H1 (cell line): Measurements from ENCODE around the gene CCDC60. TPM values are rescaled to one million over a fixed set of nuclear protein-coding genes. Genes with fewer than 3 reads are reported as not detected.

ENCODE experiments used
- CTCF ChIA-PET: fragments of 300-600 bp; sonication (Branson Sonifier 250); formaldehyde crosslinking; loops from one replicate; lab custom pipeline; 2021; ENCODE audit not compliant: partially characterized antibody; lab: Charles Lee
- POLR2A ChIA-PET: fragments of 300-600 bp; sonication (Branson Sonifier 250); formaldehyde crosslinking; loops from one replicate; lab custom pipeline; 2021; ENCODE audit warnings: inconsistent platforms; ENCODE audit not compliant: partially characterized antibody; lab: Charles Lee
- DNase-seq, 2 experiments: peaks; one replicate each; pipeline versions ENCODE4 v3.0.0 to v3.0.0-alpha.2; 2010 to 2022; ENCODE audit warnings: low spot score in 2 of 2, low read depth in 1 of 2, mixed read lengths in 1 of 2
- FAIRE-seq: peaks from 2 replicates; lab custom pipeline; 2011; peaks lifted over from hg19 to GRCh38; lab: Jason Lieb, UNC
- H2AFZ ChIP-seq: 2 replicates; pipeline ENCODE4 v1.8.1; 2012; ENCODE audit warnings: low read length, inconsistent platforms
- H2AK5ac ChIP-seq: 2 replicates; pipeline ENCODE4 v1.6.1; 2013; ENCODE audit warnings: low read depth, low read length
- H2BK120ac ChIP-seq: replicated peaks from 2 replicates; pipeline ENCODE3; 2013; ENCODE audit warnings: low read depth, low read length, inconsistent platforms
- H2BK12ac ChIP-seq: 2 replicates; pipeline ENCODE4 v1.6.1; 2013; ENCODE audit warnings: low read depth, low read length
- H2BK15ac ChIP-seq: 2 replicates; pipeline ENCODE4 v1.6.1; 2013; ENCODE audit warnings: low read length
- H2BK20ac ChIP-seq: 2 replicates; pipeline ENCODE4 v1.6.1; 2013; ENCODE audit warnings: low read length
- H2BK5ac ChIP-seq: 2 replicates; pipeline ENCODE4 v1.6.1; 2013; ENCODE audit warnings: low read depth, low read length
- H3K14ac ChIP-seq: 2 replicates; pipeline ENCODE4 v1.6.1; 2013; ENCODE audit warnings: inconsistent platforms; ENCODE audit not compliant: insufficient read length
- H3K18ac ChIP-seq: 2 replicates; pipeline ENCODE4 v1.6.1; 2013; ENCODE audit warnings: low read length; ENCODE audit errors: extremely low read depth
- H3K23ac ChIP-seq: 2 replicates; pipeline ENCODE4 v1.6.1; 2013; ENCODE audit warnings: inconsistent platforms; ENCODE audit not compliant: insufficient read length
- H3K23me2 ChIP-seq: 2 replicates; pipeline ENCODE4 v1.6.1; 2013; ENCODE audit warnings: low read depth, low read length
- H3K27ac ChIP-seq: 2 replicates; pipeline ENCODE4 v1.6.1; 2011; ENCODE audit warnings: low read depth, low read length, inconsistent platforms
- H3K27me3 ChIP-seq, 4 experiments: replicated peaks in 1 of 4; 1 replicate in 1 of 4; 2 replicates in 3 of 4; pipeline versions ENCODE4 v1.6.1 to v1.8.1; 2011 to 2013; ENCODE audit warnings: low read length in 3 of 4, mild to moderate bottlenecking in 3 of 4, inconsistent platforms in 2 of 4, mixed read lengths in 2 of 4, moderate library complexity in 1 of 4; ENCODE audit not compliant: control insufficient read depth in 3 of 4, insufficient read depth in 3 of 4; ENCODE audit errors: extremely low read depth in 1 of 4
- H3K36me3 ChIP-seq, 4 experiments: 2 replicates each; pipeline versions ENCODE4 v1.6.1 to v1.8.1; 2011 to 2013; ENCODE audit warnings: mild to moderate bottlenecking in 4 of 4, low read length in 3 of 4, moderate library complexity in 2 of 4, control low read depth in 1 of 4, inconsistent platforms in 1 of 4; ENCODE audit not compliant: insufficient read depth in 4 of 4, control insufficient read depth in 2 of 4
- H3K4ac ChIP-seq: replicated peaks from 2 replicates; pipeline ENCODE3; 2013; ENCODE audit warnings: low read length, low read depth, mixed read lengths, inconsistent platforms; ENCODE audit not compliant: insufficient read length
- H3K4me1 ChIP-seq, 4 experiments: replicated peaks in 1 of 4; 1 replicate in 1 of 4; 2 replicates in 3 of 4; pipeline versions ENCODE4 v1.6.1 to v1.8.1; 2011 to 2013; ENCODE audit warnings: low read length in 3 of 4, inconsistent platforms in 2 of 4, mixed read lengths in 1 of 4; ENCODE audit not compliant: insufficient read depth in 4 of 4, control insufficient read depth in 3 of 4
- H3K4me2 ChIP-seq, 2 experiments: 2 replicates each; pipeline versions ENCODE4 v1.6.1 to v1.8.1; 2011 to 2013; ENCODE audit warnings: low read depth in 2 of 2, low read length in 2 of 2, control low read depth in 1 of 2, inconsistent platforms in 1 of 2, mild to moderate bottlenecking in 1 of 2; ENCODE audit not compliant: insufficient read depth in 1 of 2
- H3K4me3 ChIP-seq, 4 experiments: fragments of 200-600, 300-600 bp in 1 of 4; sonication (generic), shearing (Covaris generic), sonication (Bioruptor Twin) in 1 of 4; 2 replicates each; pipeline versions ENCODE4 v1.5.1 to v1.8.1; 2011 to 2016; ENCODE audit warnings: low read length in 4 of 4, low read depth in 3 of 4, control low read depth in 2 of 4, inconsistent platforms in 2 of 4, mild to moderate bottlenecking in 2 of 4, mixed read lengths in 1 of 4, moderate library complexity in 1 of 4; ENCODE audit not compliant: insufficient read depth in 2 of 4; ENCODE audit errors: extremely low read depth in 1 of 4
- H3K56ac ChIP-seq: replicated peaks from 2 replicates; pipeline ENCODE3; 2013; ENCODE audit warnings: low read depth, mild to moderate bottlenecking, mixed read lengths, low read length, inconsistent platforms; ENCODE audit not compliant: insufficient read length
- H3K79me1 ChIP-seq: 2 replicates; pipeline ENCODE4 v1.6.1; 2013; ENCODE audit warnings: low read depth, low read length, control low read depth
- H3K79me2 ChIP-seq, 2 experiments: 2 replicates each; pipeline versions ENCODE4 v1.6.1 to v1.8.1; 2012 to 2013; ENCODE audit warnings: low read length in 2 of 2, mild to moderate bottlenecking in 2 of 2, inconsistent platforms in 1 of 2; ENCODE audit not compliant: insufficient read depth in 2 of 2, control insufficient read depth in 1 of 2
- H3K9ac ChIP-seq, 4 experiments: replicated peaks in 1 of 4; 1 replicate in 1 of 4; 2 replicates in 3 of 4; pipeline versions ENCODE4 v1.6.1 to v1.8.1; 2011 to 2013; ENCODE audit warnings: low read depth in 3 of 4, low read length in 3 of 4, control low read depth in 2 of 4, mild to moderate bottlenecking in 2 of 4, moderate library complexity in 2 of 4, inconsistent platforms in 1 of 4; ENCODE audit errors: extremely low read depth in 1 of 4
- H3K9me3 ChIP-seq, 2 experiments: 2 replicates each; pipeline versions ENCODE4 v1.6.1 to v1.8.1; 2012 to 2013; ENCODE audit warnings: mild to moderate bottlenecking in 2 of 2, moderate library complexity in 2 of 2, control low read depth in 1 of 2, inconsistent platforms in 1 of 2, low read depth in 1 of 2, low read length in 1 of 2, mixed read lengths in 1 of 2; ENCODE audit not compliant: insufficient read depth in 2 of 2
- H4K20me1 ChIP-seq, 2 experiments: replicated peaks in 1 of 2; 2 replicates each; pipeline versions ENCODE3 to v1.8.1; 2011 to 2013; ENCODE audit warnings: inconsistent platforms in 2 of 2, low read length in 2 of 2, mild to moderate bottlenecking in 1 of 2; ENCODE audit not compliant: insufficient read depth in 2 of 2, control insufficient read depth in 1 of 2
- H4K5ac ChIP-seq: 2 replicates; pipeline ENCODE4 v1.6.1; 2013; ENCODE audit warnings: low read length, low read depth, mixed read lengths, inconsistent platforms; ENCODE audit not compliant: insufficient read length
- H4K8ac ChIP-seq: 2 replicates; pipeline ENCODE4 v1.8.0; 2013; ENCODE audit warnings: mild to moderate bottlenecking, moderate library complexity, low read length, inconsistent platforms; ENCODE audit not compliant: insufficient read depth; ENCODE audit errors: extremely low read depth
- H4K91ac ChIP-seq: replicated peaks from 2 replicates; pipeline ENCODE3; 2013; ENCODE audit warnings: low read length, mixed read lengths, inconsistent platforms; ENCODE audit not compliant: insufficient read length
- CREB1 ChIP-seq: IDR thresholded peaks from 2 replicates; pipeline ENCODE4 v1.6.1; 2012; ENCODE audit warnings: inconsistent platforms
- CTBP2 ChIP-seq: IDR thresholded peaks from 2 replicates; pipeline ENCODE4 v1.7.0; 2011; ENCODE audit warnings: borderline replicate concordance, mild to moderate bottlenecking, moderate library complexity, mixed read lengths, low read length; ENCODE audit not compliant: insufficient read depth, insufficient read length
- E2F6 ChIP-seq: IDR thresholded peaks from 2 replicates; pipeline ENCODE4 v1.6.1; 2012; ENCODE audit warnings: inconsistent platforms
- HDAC6 ChIP-seq: IDR thresholded peaks from one replicate; pipeline ENCODE4 v1.7.1; 2012; ENCODE audit warnings: low read depth, mild to moderate bottlenecking, inconsistent platforms, low read length, moderate library complexity
- KDM4A ChIP-seq: IDR thresholded peaks from one replicate; pipeline ENCODE4 v1.7.1; 2012; ENCODE audit warnings: low read depth, mild to moderate bottlenecking, moderate library complexity, low read length, inconsistent platforms; ENCODE audit not compliant: severe bottlenecking
- MAX ChIP-seq: IDR thresholded peaks from 2 replicates; pipeline ENCODE4 v1.6.1; 2012; ENCODE audit warnings: inconsistent platforms
- POLR2A ChIP-seq, 2 experiments: IDR thresholded peaks; 1 replicate in 1 of 2; 2 replicates in 1 of 2; pipeline ENCODE4 v1.6.1; 2011; ENCODE audit warnings: low read depth in 2 of 2, low read length in 2 of 2, mild to moderate bottlenecking in 2 of 2; ENCODE audit errors: control extremely low read depth in 1 of 2
- POU5F1 ChIP-seq: IDR thresholded peaks from 2 replicates; pipeline ENCODE4 v1.6.1; 2011; ENCODE audit warnings: low read depth, mild to moderate bottlenecking, low read length, moderate library complexity
- SP4 ChIP-seq: IDR thresholded peaks from 2 replicates; pipeline ENCODE4 v1.6.1; 2012; ENCODE audit warnings: low read length, inconsistent platforms
- SUZ12 ChIP-seq: fragments of 200-600 bp; sonication (generic); IDR thresholded peaks from 2 replicates; pipeline ENCODE4 v1.6.1; 2012; ENCODE audit warnings: mild to moderate bottlenecking, inconsistent platforms, low read length, moderate library complexity, mixed read lengths
- ZNF274 ChIP-seq: IDR thresholded peaks from 2 replicates; pipeline ENCODE4 v1.7.0; 2012; ENCODE audit warnings: low read length, borderline replicate concordance; ENCODE audit errors: extremely low read depth
- WGBS, 2 experiments: shearing (Covaris generic) in 1 of 2; methylation state at CpG; one replicate each; pipeline versions ENCODE4 v1.1.6 to v1.1.7; 2013 to 2015; ENCODE audit warnings: low lambda C conversion rate in 2 of 2, mixed read lengths in 2 of 2, inconsistent platforms in 1 of 2, low coverage in 1 of 2, missing lambda C conversion rate in 1 of 2; ENCODE audit not compliant: insufficient replicate concordance in 2 of 2, insufficient coverage in 1 of 2, insufficient read length in 1 of 2; ENCODE audit errors: extremely low coverage in 1 of 2, missing lambda C conversion rate in 1 of 2; 5-methylcytosine and 5-hydroxymethylcytosine counted together
- polyA plus RNA-seq, 7 experiments: library from polyadenylated mRNA; depleted of rRNA in 3 of 7; stranded (reverse) in 5 of 7; unstranded in 2 of 7; fragments of >200 nt in 5 of 7; fragments of 200-250 nt in 2 of 7; gene quantifications; 1 replicate in 5 of 7; 2 replicates in 1 of 7; 4 replicates in 1 of 7; pipeline versions ENCODE4 v1.2.1 to v1.2.3, GENCODE V29; 2011 to 2013; ENCODE audit warnings: missing spikeins in 2 of 7, mixed read lengths in 2 of 7
- total RNA-seq: library from RNA; stranded (reverse); fragmentation: NEBNext Ultra II Directional; extraction: Animal tissue kit (Norgen Biotek cat#: 25700); gene quantifications from 2 replicates; pipeline ENCODE4 v1.2.1, GENCODE V29; 2021

CCDC60 gene
- total and polyA plus RNA-seq, 2 of the 8 experiments (the other 6 are each of a cell fraction or from before 2014, with no cell fraction given), result 0.05 TPM; not detected in 1

GRCh38 chr12:119398190-119398589 is 63.7 kb downstream of the CCDC60 start:
- no peak for FAIRE-seq
- TF ChIP-seq KDM4A, result no peak
- no peak for TF ChIP-seq MAX
- TF ChIP-seq ZNF274, result no peak
- TF ChIP-seq HDAC6, result no peak
- no peak for TF ChIP-seq CTBP2
- no peak for TF ChIP-seq POLR2A (IDR thresholded peaks at IDR 0.05; ENCODE audit: control extremely low read depth in 1 of 2, low read depth in 2 of 2, low read length in 2 of 2)
- no peak for TF ChIP-seq SP4
- no peak for TF ChIP-seq POU5F1
- TF ChIP-seq CREB1, result no peak
- TF ChIP-seq SUZ12, result no peak
- TF ChIP-seq E2F6, result no peak

More at GRCh38 chr12:119398190-119398589, 63.7 kb downstream of the CCDC60 start:
- Histone ChIP-seq H2AK5ac (no peak overlapping the region), H4K8ac (no peak overlapping the region), H4K91ac (no peak overlapping the region), H3K27ac (no peak overlapping the region), H3K9ac (no peak overlapping the region), H2BK120ac (no peak overlapping the region), H3K36me3 (peaks cover 0 to 3% (median 0%) of the 10 kb centered on the region in 4 experiments; a peak in 1 of 8 replicates), H3K23me2 (no peaks in the 10 kb centered on the region), H4K20me1 (no peaks in the 10 kb centered on the region), H3K4ac (no peak overlapping the region), H2AFZ (no peak overlapping the region), H3K23ac (no peak overlapping the region), H3K4me1 (no peaks in the 10 kb centered on the region), H3K79me2 (no peaks in the 10 kb centered on the region), H2BK12ac (no peak overlapping the region), H3K79me1 (no peaks in the 10 kb centered on the region), H3K4me3 (no peak overlapping the region), H2BK20ac (no peak overlapping the region), H3K14ac (no peak overlapping the region), H4K5ac (no peak overlapping the region), H3K56ac (no peak overlapping the region), H3K18ac (no peak overlapping the region), H3K4me2 (no peak overlapping the region), H3K27me3 (no peaks in the 10 kb centered on the region), H2BK5ac (no peak overlapping the region), H2BK15ac (no peak overlapping the region), H3K9me3 (peaks cover 9 to 24% of the 10 kb centered on the region in 2 experiments; a peak in 3 of 4 replicates)
- no peak for DNase-seq
- ChIA-PET CTCF (interaction anchor here (1.3 to 1.9 kb wide), 3 partner anchors 10 to 60 kb away, joined by 4 to 9 read pairs (median 8); no protein-coding TSS in a partner anchor), POLR2A (interaction anchor here (1.0 to 1.5 kb wide), 2 partner anchors 12 to 261 kb away, joined by 3 to 5 read pairs; no protein-coding TSS in a partner anchor)
- WGBS, 2 experiments, result 95% methylated on average over 18 of the region's 24 CpGs; no CpG with 5 or more reads in 1 of the 2 experiments
